Neutrophil (primary cell): Measurements from ENCODE around the gene PFDN1.
A peak's percentile ranks its signal among the peaks of the same experiment; 100 is the strongest.
"Not testable (repeated sequence)": the region's sequence is repeated elsewhere in the genome, so short reads cannot be mapped to it uniquely, and the experiment has no call there.

Source experiments
- H3K27ac ChIP-seq: fragments of 200-600 bp; sonication (generic); 2 replicates; pipeline ENCODE4 v1.5.1; 2016; ENCODE audit warnings: mild to moderate bottlenecking, moderate library complexity
- H3K27me3 ChIP-seq: fragments of 200-600 bp; sonication (generic); 2 replicates; pipeline ENCODE4 v1.6.0; 2016; ENCODE audit warnings: mild to moderate bottlenecking
- H3K36me3 ChIP-seq: fragments of 200-600 bp; sonication (generic); 2 replicates; pipeline ENCODE4 v1.5.1; 2017
- H3K4me1 ChIP-seq, 2 experiments: fragments of 200-600 bp in 1 of 2; sonication (generic) in 1 of 2; 1 replicate in 1 of 2; 2 replicates in 1 of 2; pipeline versions ENCODE4 v1.5.1 to v1.6.1; 2013 to 2016; ENCODE audit warnings: low read depth in 1 of 2, low read length in 1 of 2, mild to moderate bottlenecking in 1 of 2, moderate library complexity in 1 of 2; ENCODE audit not compliant: control insufficient read depth in 1 of 2, insufficient read depth in 1 of 2
- H3K4me3 ChIP-seq, 2 experiments: fragments of 200-600 bp in 1 of 2; sonication (generic) in 1 of 2; 1 replicate in 1 of 2; 2 replicates in 1 of 2; pipeline ENCODE4 v1.5.1; 2013 to 2016; ENCODE audit warnings: low read depth in 1 of 2, low read length in 1 of 2, mild to moderate bottlenecking in 1 of 2, moderate library complexity in 1 of 2
- H3K9me3 ChIP-seq: fragments of 200-600 bp; sonication (generic); 2 replicates; pipeline ENCODE4 v1.5.1; 2016
- CTCF ChIP-seq: fragments of 200-600 bp; sonication (generic); IDR thresholded peaks from 2 replicates; pipeline ENCODE4 v1.5.1; 2016; ENCODE audit warnings: antibody characterized with exemption

The PFDN1 gene

GRCh38 chr5:140205952-140206351 lies 96.9 kb downstream of the PFDN1 start:
- Histone ChIP-seq H3K4me3 (no peak overlapping the region), H3K4me1 (peaks cover 68 to 73% of the 10 kb centered on the region in 2 experiments), H3K27ac (peak overlapping the region; percentile 69), H3K36me3 (no peaks in the 10 kb centered on the region), H3K9me3 (no peaks in the 10 kb centered on the region), H3K27me3 (no peaks in the 10 kb centered on the region)
- TF ChIP-seq CTCF: no peak

- H3K4me3 ChIP-seq: peak overlapping the region in 1 of 2 experiments; percentile 14
- no peak for TF ChIP-seq CTCF
- H3K27me3 ChIP-seq: no peaks in the 10 kb centered on the region
- no peaks in the 10 kb centered on the region for H3K36me3 ChIP-seq
- peak overlapping the region; percentile 69 for H3K27ac ChIP-seq
- peaks cover 75 to 80% of the 10 kb centered on the region in 2 experiments for H3K4me1 ChIP-seq
- no peaks in the 10 kb centered on the region for H3K9me3 ChIP-seq
Observed at GRCh38 chr5:140205216-140205615, 97.7 kb downstream of the PFDN1 start.

- H3K4me1 ChIP-seq: peaks cover 87 to 99% of the 10 kb centered on the region in 2 experiments
- no peaks in the 10 kb centered on the region for H3K9me3 ChIP-seq
- no peak for TF ChIP-seq CTCF
- H3K4me3 ChIP-seq: no peak overlapping the region
- no peaks in the 10 kb centered on the region for H3K27me3 ChIP-seq
- no peak overlapping the region for H3K27ac ChIP-seq
- H3K36me3 ChIP-seq: peaks cover 7% of the 10 kb centered on the region
Observed at GRCh38 chr5:140202610-140203009, 100.3 kb downstream of the PFDN1 start.

- H3K9me3 ChIP-seq: no peaks in the 10 kb centered on the region
- no peak overlapping the region for H3K27ac ChIP-seq
- no peak overlapping the region for H3K4me3 ChIP-seq
- peaks cover 87 to 99% of the 10 kb centered on the region in 2 experiments for H3K4me1 ChIP-seq
- peaks cover 7% of the 10 kb centered on the region for H3K36me3 ChIP-seq
- H3K27me3 ChIP-seq: no peaks in the 10 kb centered on the region
- TF ChIP-seq CTCF: no peak
Observed at GRCh38 chr5:140202078-140202477, 100.8 kb downstream of the PFDN1 start.

- H3K27me3 ChIP-seq, H3K27ac ChIP-seq, H3K4me3 ChIP-seq, H3K9me3 ChIP-seq: not testable (repeated sequence)
- Histone ChIP-seq H3K36me3 (peaks cover 14% of the 10 kb centered on the region), H3K4me1 (peaks cover 67 to 80% of the 10 kb centered on the region in 2 experiments)
Observed at GRCh38 chr5:140198915-140199314, 104.0 kb downstream of the PFDN1 start.

- no peak overlapping the region for H3K4me3 ChIP-seq
- H3K9me3 ChIP-seq: no peaks in the 10 kb centered on the region
- no peak for TF ChIP-seq CTCF
- H3K27me3 ChIP-seq: no peaks in the 10 kb centered on the region
- H3K4me1 ChIP-seq: peaks cover 52 to 61% of the 10 kb centered on the region in 2 experiments
- peaks cover 14% of the 10 kb centered on the region for H3K36me3 ChIP-seq
- peak overlapping the region; percentile 62 for H3K27ac ChIP-seq
Observed at GRCh38 chr5:140197023-140197422, 105.9 kb downstream of the PFDN1 start.
